ENCODE data around the gene UGT1A6.
"Not testable (repeated sequence)": the region's sequence is repeated elsewhere in the genome, so short reads cannot be mapped to it uniquely, and the experiment has no call there.

The UGT1A6 gene

GRCh38 chr2:233714121-233714520 lies 21.4 kb downstream of the UGT1A6 start:
- DNase-seq (ENCODE audit: low read depth in 2 of 3, low spot score in 2 of 3), result no peak

- DNase-seq (ENCODE audit: low read depth in 2 of 3, low spot score in 2 of 3), result no peak
Measured at GRCh38 chr2:233718552-233718951, 25.9 kb downstream of the UGT1A6 start, which contains the start of gene UGT1A4. Gene UGT1A4 (plus strand): TSS chr2:233718736. CDS start chr2:233718821, 85 bp downstream.

- DNase-seq (ENCODE audit: low read depth in 2 of 3, low spot score in 2 of 3), result no peak
Measured at GRCh38 chr2:233728723-233729301, 36.1 kb downstream of the UGT1A6 start, which contains the start of gene UGT1A3. Gene UGT1A3 (plus strand): TSS chr2:233729042. CDS start chr2:233729127, 85 bp downstream.

GRCh38 chr2:233736868-233737653 lies 44.4 kb downstream of the UGT1A6 start:
- not testable (repeated sequence) for DNase-seq (ENCODE audit: low read depth in 2 of 3, low spot score in 2 of 3)

GRCh38 chr2:233740870-233741269 lies 48.2 kb downstream of the UGT1A6 start:
- DNase-seq (ENCODE audit: low read depth in 2 of 3, low spot score in 2 of 3), result no peak

GRCh38 chr2:233743464-233744259 lies 51.0 kb downstream of the UGT1A6 start:
- no peak for DNase-seq (ENCODE audit: low read depth in 2 of 3, low spot score in 2 of 3)

GRCh38 chr2:233745073-233745755 lies 52.5 kb downstream of the UGT1A6 start:
- no peak for DNase-seq (ENCODE audit: low read depth in 2 of 3, low spot score in 2 of 3)

- DNase-seq (ENCODE audit: low read depth in 2 of 3, low spot score in 2 of 3), result not testable (repeated sequence)
Measured at GRCh38 chr2:233745838-233746237, 53.1 kb downstream of the UGT1A6 start.

- DNase-seq (ENCODE audit: low read depth in 2 of 3, low spot score in 2 of 3), result no peak
Measured at GRCh38 chr2:233746475-233747282, 54.0 kb downstream of the UGT1A6 start.

- no peak for DNase-seq (ENCODE audit: low read depth in 2 of 3, low spot score in 2 of 3)
Measured at GRCh38 chr2:233747283-233747544, 54.5 kb downstream of the UGT1A6 start.

GRCh38 chr2:233750689-233751088 lies 58.0 kb downstream of the UGT1A6 start:
- DNase-seq (ENCODE audit: low read depth in 2 of 3, low spot score in 2 of 3), result not testable (repeated sequence)

GRCh38 chr2:233751212-233752009 lies 58.7 kb downstream of the UGT1A6 start:
- not testable (repeated sequence) for DNase-seq (ENCODE audit: low read depth in 2 of 3, low spot score in 2 of 3)

GRCh38 chr2:233754872-233755611 lies 62.4 kb downstream of the UGT1A6 start:
- no peak for DNase-seq (ENCODE audit: low read depth in 2 of 3, low spot score in 2 of 3)

- no peak for DNase-seq (ENCODE audit: low read depth in 2 of 3, low spot score in 2 of 3)
Measured at GRCh38 chr2:233756429-233757081, 63.9 kb downstream of the UGT1A6 start.

GRCh38 chr2:233758141-233758540 lies 65.5 kb downstream of the UGT1A6 start:
- no peak for DNase-seq (ENCODE audit: low read depth in 2 of 3, low spot score in 2 of 3)

- DNase-seq (ENCODE audit: low read depth in 2 of 3, low spot score in 2 of 3), result no peak
Measured at GRCh38 chr2:233758849-233759248, 66.2 kb downstream of the UGT1A6 start.

GRCh38 chr2:233760043-233760442 lies 67.4 kb downstream of the UGT1A6 start, which contains the start of gene UGT1A1:
Gene UGT1A1 (plus strand): TSS chr2:233760270. CDS start chr2:233760288, 18 bp downstream.
- DNase-seq (ENCODE audit: low read depth in 2 of 3, low spot score in 2 of 3), result no peak

GRCh38 chr2:233761040-233761769 lies 68.5 kb downstream of the UGT1A6 start:
- no peak for DNase-seq (ENCODE audit: low read depth in 2 of 3, low spot score in 2 of 3)

Measured in activated CD8-positive, alpha-beta memory T cell treated with anti-CD3 and anti-CD28 coated beads for 48 hours (primary cell).